ENCODE data around the gene SLC22A31.
"Not testable (repeated sequence)": the region's sequence is repeated elsewhere in the genome, so short reads cannot be mapped to it uniquely, and the experiment has no call there.

The SLC22A31 gene

DNA sequence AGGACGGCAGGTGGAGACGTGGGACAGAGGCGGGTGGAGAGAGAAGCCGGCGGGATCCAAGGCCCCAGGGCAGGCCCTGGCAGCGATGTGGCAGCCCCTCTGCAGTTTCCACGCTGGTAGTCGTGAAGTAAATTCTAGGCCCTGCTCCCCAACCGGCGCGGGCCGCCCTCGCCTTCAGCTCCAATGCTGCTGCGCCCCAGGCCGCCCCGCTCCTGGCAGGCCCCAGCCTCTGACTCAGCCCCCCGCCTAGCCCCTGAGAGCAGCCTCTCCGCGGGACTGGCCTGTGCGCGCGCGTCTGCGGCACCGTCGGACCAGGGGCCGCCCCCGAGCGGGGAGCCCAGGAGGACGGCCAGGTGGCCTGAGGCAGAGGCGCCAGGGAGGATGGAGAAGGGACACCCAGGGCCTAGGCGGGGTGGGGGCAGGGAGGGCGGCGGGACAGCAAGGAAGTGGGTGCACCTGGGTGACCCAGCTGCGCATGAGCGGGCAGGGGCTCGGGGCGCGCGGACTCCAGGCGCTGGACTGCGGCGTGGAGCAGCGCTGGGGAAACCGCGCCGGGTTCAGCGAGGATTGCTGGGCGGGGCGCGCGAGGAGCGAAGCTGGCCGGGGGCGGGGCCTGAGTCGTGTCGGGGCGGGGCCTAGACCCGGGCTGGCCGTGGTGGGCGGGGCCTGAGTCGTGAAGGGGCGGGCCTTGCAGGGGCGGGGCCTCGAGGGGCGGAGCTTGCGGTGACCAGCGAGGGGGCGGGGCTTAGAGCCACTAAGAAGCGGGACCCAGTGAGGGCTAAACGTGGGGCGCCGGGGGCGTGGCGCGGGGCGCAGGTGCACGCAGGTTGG lies 46.8 kb upstream of the SLC22A31 start:
- H3K27me3 ChIP-seq (replicated peaks; ENCODE audit: insufficient read depth, low read length): no peaks in the 10 kb centered on the region
- H3K4me2 ChIP-seq (ENCODE audit: low read depth, low read length): no peak overlapping the region
- H3K9me2 ChIP-seq (replicated peaks; ENCODE audit: insufficient read depth, low read length): no peaks in the 10 kb centered on the region
- H3K79me2 ChIP-seq (ENCODE audit: low read length): no peaks in the 10 kb centered on the region
- TF ChIP-seq, protein P1, sequence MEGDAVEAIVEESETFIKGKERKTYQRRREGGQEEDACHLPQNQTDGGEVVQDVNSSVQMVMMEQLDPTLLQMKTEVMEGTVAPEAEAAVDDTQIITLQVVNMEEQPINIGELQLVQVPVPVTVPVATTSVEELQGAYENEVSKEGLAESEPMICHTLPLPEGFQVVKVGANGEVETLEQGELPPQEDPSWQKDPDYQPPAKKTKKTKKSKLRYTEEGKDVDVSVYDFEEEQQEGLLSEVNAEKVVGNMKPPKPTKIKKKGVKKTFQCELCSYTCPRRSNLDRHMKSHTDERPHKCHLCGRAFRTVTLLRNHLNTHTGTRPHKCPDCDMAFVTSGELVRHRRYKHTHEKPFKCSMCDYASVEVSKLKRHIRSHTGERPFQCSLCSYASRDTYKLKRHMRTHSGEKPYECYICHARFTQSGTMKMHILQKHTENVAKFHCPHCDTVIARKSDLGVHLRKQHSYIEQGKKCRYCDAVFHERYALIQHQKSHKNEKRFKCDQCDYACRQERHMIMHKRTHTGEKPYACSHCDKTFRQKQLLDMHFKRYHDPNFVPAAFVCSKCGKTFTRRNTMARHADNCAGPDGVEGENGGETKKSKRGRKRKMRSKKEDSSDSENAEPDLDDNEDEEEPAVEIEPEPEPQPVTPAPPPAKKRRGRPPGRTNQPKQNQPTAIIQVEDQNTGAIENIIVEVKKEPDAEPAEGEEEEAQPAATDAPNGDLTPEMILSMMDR (IDR thresholded peaks at IDR 0.05; ENCODE audit: low read length): no peak
- TF ChIP-seq EZH2 (optimal IDR thresholded peaks at IDR 0.05; ENCODE audit: low read depth, low read length) (no peak), EZH2phosphoT487 (IDR thresholded peaks at IDR 0.05; ENCODE audit: low read length) (no peak)
- no peak overlapping the region for H3K27ac ChIP-seq (ENCODE audit: low read length)
- H3K9ac ChIP-seq (ENCODE audit: low read length): no peak overlapping the region
- H3K4me3 ChIP-seq (ENCODE audit: low read length): no peak overlapping the region
- H3K36me3 ChIP-seq (replicated peaks; ENCODE audit: insufficient read depth, low read length): no peaks in the 10 kb centered on the region
- H2AFZ ChIP-seq (ENCODE audit: low read length): no peak overlapping the region
- H4K20me1 ChIP-seq (ENCODE audit: insufficient read depth, low read length): no peaks in the 10 kb centered on the region
- no peaks in the 10 kb centered on the region for H3F3A ChIP-seq (ENCODE audit: insufficient read depth, low read length)
- no peaks in the 10 kb centered on the region for H3K4me1 ChIP-seq (ENCODE audit: low read length)
- H3K9me3 ChIP-seq (replicated peaks; ENCODE audit: insufficient read depth, low read length): no peaks in the 10 kb centered on the region
- no peak for DNase-seq

DNA sequence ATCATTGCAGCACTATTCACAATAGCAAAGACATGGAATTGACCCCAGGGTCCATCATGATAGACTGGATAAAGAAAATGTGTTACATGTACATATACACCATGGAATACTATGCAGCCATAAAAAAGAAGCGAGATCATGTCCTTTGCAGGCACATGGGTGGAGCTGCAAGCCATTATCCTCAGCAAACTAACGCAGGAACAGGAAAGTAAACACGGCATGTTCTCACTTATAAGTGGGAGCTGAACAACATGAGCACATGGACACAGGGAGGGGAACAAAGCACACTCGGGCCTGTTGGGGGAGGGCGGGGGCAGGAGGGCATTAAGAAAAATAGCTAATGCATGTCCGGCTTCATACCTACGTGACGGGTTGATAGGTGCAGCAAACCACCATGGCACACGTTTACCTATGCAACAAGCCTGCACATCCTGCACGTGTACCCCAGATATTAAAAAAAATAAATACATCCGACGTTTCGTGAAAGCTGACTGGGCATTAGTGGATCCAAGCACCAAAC lies 46.1 kb upstream of the SLC22A31 start:
- TF ChIP-seq, protein P1 (IDR thresholded peaks at IDR 0.05; ENCODE audit: low read length): no peak
- no peak for TF ChIP-seq EZH2phosphoT487 (IDR thresholded peaks at IDR 0.05; ENCODE audit: low read length)
- no peak for TF ChIP-seq EZH2 (optimal IDR thresholded peaks at IDR 0.05; ENCODE audit: low read depth, low read length)
- H3K9ac ChIP-seq (ENCODE audit: low read length): no peak overlapping the region

DNA sequence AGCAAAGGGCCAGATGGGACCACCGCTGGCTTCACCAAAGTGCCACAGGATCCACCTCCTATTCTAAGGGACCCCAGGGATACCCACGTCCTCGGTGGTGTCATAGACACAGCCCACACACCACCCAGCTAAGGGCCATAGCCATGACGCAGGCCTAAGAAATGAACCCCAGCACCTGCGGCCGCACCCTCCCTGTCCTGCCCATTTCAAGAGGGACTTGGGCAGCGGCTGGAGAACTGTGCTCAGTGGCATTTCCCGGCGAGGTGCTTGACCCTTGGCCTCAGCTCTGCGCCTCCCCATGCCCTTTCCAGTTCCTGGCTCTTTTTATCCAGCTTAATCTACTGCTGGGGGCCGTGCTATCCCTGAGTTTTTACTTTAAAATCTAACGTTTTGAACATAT lies 44.4 kb upstream of the SLC22A31 start:
- Histone ChIP-seq H3K9me3 (replicated peaks; ENCODE audit: insufficient read depth, low read length) (no peaks in the 10 kb centered on the region), H3K36me3 (replicated peaks; ENCODE audit: insufficient read depth, low read length) (no peaks in the 10 kb centered on the region), H3K9me2 (replicated peaks; ENCODE audit: insufficient read depth, low read length) (no peaks in the 10 kb centered on the region), H3K4me2 (ENCODE audit: low read depth, low read length) (no peak overlapping the region), H3K4me1 (ENCODE audit: low read length) (no peaks in the 10 kb centered on the region), H3K79me2 (ENCODE audit: low read length) (no peaks in the 10 kb centered on the region), H3K9ac (ENCODE audit: low read length) (no peak overlapping the region), H3K27me3 (replicated peaks; ENCODE audit: insufficient read depth, low read length) (no peaks in the 10 kb centered on the region), H3K27ac (ENCODE audit: low read length) (no peak overlapping the region), H3F3A (ENCODE audit: insufficient read depth, low read length) (no peaks in the 10 kb centered on the region), H4K20me1 (ENCODE audit: insufficient read depth, low read length) (no peaks in the 10 kb centered on the region), H3K4me3 (ENCODE audit: low read length) (no peak overlapping the region), H2AFZ (ENCODE audit: low read length) (no peak overlapping the region)
- TF ChIP-seq EZH2phosphoT487 (IDR thresholded peaks at IDR 0.05; ENCODE audit: low read length): no peak
- TF ChIP-seq, protein P1 (IDR thresholded peaks at IDR 0.05; ENCODE audit: low read length): no peak
- TF ChIP-seq EZH2 (optimal IDR thresholded peaks at IDR 0.05; ENCODE audit: low read depth, low read length): no peak
- DNase-seq: no peak

More for the DNA sequence above, 46.1 kb upstream of the SLC22A31 start:
- no peaks in the 10 kb centered on the region for H3K79me2 ChIP-seq (ENCODE audit: low read length)
- no peaks in the 10 kb centered on the region for H3K36me3 ChIP-seq (replicated peaks; ENCODE audit: insufficient read depth, low read length)
- H4K20me1 ChIP-seq (ENCODE audit: insufficient read depth, low read length): no peaks in the 10 kb centered on the region
- H3F3A ChIP-seq (ENCODE audit: insufficient read depth, low read length): no peaks in the 10 kb centered on the region
- no peak overlapping the region for H3K4me2 ChIP-seq (ENCODE audit: low read depth, low read length)
- H3K4me3 ChIP-seq (ENCODE audit: low read length): no peak overlapping the region
- no peak for DNase-seq
- H3K9me3 ChIP-seq (replicated peaks; ENCODE audit: insufficient read depth, low read length): no peaks in the 10 kb centered on the region
- no peak overlapping the region for H3K27ac ChIP-seq (ENCODE audit: low read length)
- H3K27me3 ChIP-seq (replicated peaks; ENCODE audit: insufficient read depth, low read length): no peaks in the 10 kb centered on the region
- no peak overlapping the region for H2AFZ ChIP-seq (ENCODE audit: low read length)
- no peaks in the 10 kb centered on the region for H3K4me1 ChIP-seq (ENCODE audit: low read length)
- no peaks in the 10 kb centered on the region for H3K9me2 ChIP-seq (replicated peaks; ENCODE audit: insufficient read depth, low read length)

DNA sequence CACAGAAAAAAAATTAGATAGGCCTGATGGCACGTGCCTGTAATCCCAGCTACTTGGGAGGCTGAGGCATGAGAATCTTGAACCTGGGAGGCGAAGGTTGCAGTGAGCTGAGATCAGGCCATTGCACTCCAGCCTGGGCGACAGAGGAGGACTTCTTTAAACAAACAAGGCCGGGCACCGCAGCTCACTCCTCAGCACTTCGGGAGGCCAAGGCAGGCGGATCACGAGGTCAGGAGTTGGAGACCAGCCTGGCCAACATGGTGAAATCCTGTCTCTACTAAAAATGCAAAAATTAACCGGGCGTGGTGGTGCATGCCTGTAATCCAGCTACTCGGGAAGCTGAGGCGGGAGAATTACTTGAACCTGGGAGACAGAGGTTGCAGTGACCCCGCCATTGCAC lies 43.9 kb upstream of the SLC22A31 start:
- not testable (repeated sequence) for H3K9me2 ChIP-seq (replicated peaks; ENCODE audit: insufficient read depth, low read length); H3K27me3 ChIP-seq (replicated peaks; ENCODE audit: insufficient read depth, low read length); DNase-seq; H3K4me1 ChIP-seq (ENCODE audit: low read length); H3K9me3 ChIP-seq (replicated peaks; ENCODE audit: insufficient read depth, low read length); H2AFZ ChIP-seq (ENCODE audit: low read length); H3K36me3 ChIP-seq (replicated peaks; ENCODE audit: insufficient read depth, low read length); H3K4me2 ChIP-seq (ENCODE audit: low read depth, low read length); H3K79me2 ChIP-seq (ENCODE audit: low read length); H3K9ac ChIP-seq (ENCODE audit: low read length); H3F3A ChIP-seq (ENCODE audit: insufficient read depth, low read length); H4K20me1 ChIP-seq (ENCODE audit: insufficient read depth, low read length); H3K27ac ChIP-seq (ENCODE audit: low read length); H3K4me3 ChIP-seq (ENCODE audit: low read length)

Data from MM.1S (cell line).